Activated CD4-positive, alpha-beta T cell treated with anti-CD3 and anti-CD28 coated beads, Interleukin-2, amount 50 U/mL, for 4 hours (primary cell): Measurements from ENCODE around the gene TPRN.

Experiments
- DNase-seq, 2 experiments: peaks; one replicate each; pipeline ENCODE4 v3.0.0-alpha.2; 2020

The TPRN gene

GRCh38 chr9:137188490-137189296 lies 11.8 kb downstream of the TPRN start, which contains the start of the genes ANAPC2 and SSNA1:
Gene ANAPC2, minus strand, starts transcription at chr9:137188560. Its CDS starts 28 bp downstream, at chr9:137188532.
Gene SSNA1, plus strand, starts transcription at chr9:137188676. Its CDS starts 51 bp downstream, at chr9:137188727.
- peak; percentile 86 to 87 for DNase-seq

DNA sequence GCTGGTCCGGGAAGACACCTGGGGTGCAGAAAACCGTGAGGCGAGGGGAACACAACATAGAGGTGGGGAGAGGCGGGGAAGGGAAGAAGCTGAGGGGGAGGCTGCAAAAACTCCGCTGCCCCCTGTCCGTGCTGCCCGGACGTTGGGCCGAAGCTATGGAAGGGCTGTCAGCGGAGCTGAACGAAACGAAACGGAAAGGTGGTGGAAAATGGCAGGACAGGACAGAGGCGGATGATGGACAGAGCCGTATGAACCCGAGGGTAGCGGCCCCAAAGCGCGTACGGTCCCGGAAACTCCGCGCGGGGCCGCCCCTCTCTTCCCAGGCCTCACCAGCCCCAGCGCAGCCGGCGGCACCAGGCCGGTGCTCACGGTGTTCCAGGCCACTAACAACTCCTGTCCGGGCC lies 12.5 kb downstream of the TPRN start:
- DNase-seq, result no peak

DNA sequence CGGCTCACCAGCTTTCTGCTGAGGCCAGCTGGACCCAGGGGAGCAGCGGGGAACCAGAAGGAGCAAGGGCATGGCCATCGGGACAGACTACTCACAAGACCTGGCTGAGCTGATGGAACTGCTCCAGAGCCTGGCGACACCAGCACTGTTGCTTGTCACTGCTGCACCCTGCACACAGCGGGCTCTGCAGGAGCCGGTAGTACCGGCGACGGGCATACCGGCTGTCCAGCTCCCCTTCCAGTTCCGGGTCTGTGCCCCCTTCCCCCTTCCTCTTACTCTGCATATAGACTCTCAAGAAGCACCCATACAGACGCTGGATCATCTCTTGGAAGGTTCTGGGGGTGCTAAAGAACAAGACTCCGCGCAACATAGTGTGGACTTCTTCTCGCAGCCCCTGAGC lies 13.2 kb downstream of the TPRN start:
- no peak for DNase-seq

DNA sequence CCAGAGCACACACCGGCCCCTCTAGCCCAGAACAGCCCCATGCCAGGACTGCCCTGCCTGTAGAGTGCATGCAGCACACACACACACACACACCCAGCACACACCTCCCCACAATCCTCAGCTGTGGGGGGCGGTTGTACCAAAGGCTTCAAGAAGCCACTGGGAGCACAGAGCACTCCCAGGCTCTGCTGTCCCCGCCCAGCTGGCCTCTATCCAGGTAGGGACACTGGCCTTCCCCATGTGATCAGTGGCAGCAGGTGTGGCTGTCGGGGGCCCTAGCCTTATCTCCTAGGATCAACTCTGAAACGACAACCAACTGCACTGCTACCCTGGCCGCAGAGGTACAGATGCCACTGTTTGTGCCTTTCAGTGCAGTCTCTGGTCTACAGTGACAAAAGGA lies 14.2 kb downstream of the TPRN start:
- DNase-seq, result no peak

DNA sequence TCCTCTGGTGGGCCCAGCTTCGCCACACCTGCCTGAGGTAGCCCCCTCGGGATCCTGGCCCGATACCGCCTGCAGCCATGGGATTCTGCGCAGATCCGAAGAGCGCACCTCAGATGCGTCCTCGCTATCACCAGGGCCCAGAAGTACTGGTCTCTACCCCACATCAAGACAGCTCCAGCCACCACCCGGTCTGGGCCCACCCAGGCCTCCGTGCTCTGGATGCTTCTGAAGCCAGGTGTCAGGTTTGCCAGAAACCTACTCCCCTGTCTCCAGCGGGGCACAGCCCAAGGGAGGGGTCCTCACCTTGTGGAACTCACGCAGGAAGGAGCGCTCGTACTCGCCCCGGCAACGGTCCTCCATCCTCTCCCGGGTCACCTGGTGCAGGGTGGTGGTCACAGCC lies 14.6 kb downstream of the TPRN start:
- DNase-seq, result no peak

GRCh38 chr9:137184881-137185660 lies 15.5 kb downstream of the TPRN start:
- DNase-seq, result no peak

DNA sequence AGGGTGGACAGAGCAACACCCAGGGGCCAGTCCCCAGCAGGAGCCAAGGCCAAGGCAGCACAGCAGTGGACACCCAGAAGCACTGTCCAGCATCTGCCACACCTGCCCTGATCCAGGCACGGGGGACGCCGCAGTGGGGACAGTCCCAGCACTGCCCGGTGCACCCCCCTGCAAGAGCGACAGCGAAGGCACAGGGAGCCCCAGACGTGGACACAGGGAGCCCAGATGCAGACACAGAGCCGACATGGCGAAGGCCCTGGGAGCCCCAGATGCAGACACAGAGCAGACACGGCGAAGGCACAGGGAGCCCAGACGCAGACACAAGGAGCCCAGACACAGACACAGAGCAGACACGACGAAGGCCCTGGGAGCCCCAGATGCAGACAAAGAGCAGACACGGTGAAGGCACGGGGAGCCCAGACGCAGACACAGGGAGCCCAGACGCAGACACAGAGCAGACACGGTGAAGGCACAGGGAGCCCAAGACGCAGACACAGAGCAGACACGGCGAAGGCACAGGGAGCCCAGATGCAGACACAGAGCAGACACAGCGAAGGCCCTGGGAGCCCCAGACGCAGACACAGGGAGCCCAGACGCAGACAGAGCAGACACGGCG lies 16.5 kb downstream of the TPRN start:
- no peak for DNase-seq

GRCh38 chr9:137182836-137183235 lies 17.7 kb downstream of the TPRN start:
- no peak for DNase-seq

- DNase-seq, result no peak
Measured at GRCh38 chr9:137181680-137182079, 18.9 kb downstream of the TPRN start.

GRCh38 chr9:137180491-137180890 lies 20.1 kb downstream of the TPRN start:
- DNase-seq, result no peak

DNA sequence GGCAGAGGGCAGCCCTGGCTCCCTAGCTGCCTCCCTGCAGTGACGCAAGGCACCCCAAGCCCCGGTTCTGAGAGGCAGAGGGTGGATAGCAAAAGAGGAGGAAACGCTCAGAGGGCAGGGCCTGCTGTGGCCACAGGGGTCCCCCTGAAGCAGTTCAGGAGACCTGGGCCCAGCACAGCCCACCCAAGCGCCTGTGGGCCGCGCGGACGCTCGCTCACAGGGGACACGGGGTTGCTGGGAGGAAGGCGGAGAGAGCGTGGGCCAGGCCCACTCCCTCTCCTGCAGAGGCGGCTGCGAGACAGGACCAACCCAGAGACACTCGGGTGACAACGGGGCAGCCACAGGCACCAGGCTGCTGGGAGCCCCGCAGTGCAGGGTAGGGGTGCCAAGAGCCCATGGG lies 20.8 kb downstream of the TPRN start:
- no peak for DNase-seq

DNA sequence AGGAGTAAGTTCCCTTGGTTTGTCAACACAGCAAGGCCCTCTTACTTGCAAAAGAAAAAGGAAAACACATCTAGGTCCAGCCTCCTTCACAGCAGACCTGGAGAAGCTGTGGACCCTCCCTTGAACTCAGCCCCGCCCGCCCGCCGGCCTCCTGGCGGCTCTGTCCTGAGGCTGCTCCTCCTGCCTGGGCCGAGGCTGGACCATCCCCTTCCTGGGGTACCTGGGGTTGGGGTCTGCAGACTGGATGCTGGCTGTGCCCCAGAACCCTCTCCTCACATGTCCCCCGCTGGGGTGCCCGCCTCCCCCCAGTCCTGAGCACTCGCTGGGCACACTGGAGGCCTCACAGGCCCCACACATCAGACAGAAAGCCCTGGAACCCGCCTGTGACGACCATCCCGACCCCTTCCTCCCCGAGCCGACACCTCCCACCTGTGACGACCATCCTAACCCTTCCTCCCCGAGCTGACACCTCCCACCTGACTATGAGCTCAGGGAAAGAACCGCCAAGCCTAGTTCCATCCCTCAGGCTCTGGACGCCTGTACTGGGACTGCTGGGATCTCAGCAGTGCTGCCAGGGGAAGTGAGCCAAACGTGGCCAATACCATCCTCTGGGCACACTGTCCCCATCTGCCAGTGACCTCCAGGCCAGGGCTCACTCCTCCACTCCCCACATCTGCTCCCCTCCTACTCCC lies 21.5 kb downstream of the TPRN start:
- DNase-seq, result no peak

DNA sequence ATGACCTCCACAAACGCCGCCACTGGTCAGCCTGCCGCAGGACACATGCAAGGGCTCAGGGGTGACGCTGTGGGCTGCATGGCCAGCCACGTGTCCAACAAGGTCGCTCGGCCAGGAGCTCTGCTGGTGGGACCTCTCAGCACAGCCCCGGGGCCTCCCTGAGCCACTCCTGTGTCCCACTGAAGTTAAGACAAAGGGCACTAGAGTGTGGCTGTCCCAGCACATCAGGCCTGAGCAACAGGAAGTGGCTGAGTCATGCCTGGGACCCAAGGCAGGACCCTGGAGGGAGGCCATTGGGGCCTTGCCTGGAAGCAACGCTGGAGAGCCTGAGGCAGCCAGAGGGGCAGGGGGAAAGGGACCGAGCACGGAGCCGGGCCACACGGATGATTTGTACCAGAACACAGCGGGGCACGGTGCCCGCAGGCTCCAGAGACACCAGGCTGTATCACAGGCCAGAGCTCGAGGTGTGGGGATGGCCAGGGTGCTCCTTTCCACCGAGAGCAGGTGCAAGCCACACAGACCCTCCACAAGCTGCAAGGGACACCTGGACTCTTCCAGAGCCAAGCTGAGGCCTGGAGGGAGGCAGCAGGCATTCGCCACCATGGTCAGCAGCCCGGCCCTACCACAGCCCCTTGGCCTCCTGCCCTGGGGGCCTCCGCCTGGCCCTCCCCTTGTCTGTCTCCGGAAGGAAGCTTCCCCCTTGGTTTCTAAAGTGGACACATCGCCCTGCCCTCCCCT lies 22.2 kb downstream of the TPRN start:
- DNase-seq, result no peak

GRCh38 chr9:137176302-137177182 lies 24.0 kb downstream of the TPRN start:
- DNase-seq, result peak in 1 of 2 experiments; percentile 9

GRCh38 chr9:137175345-137175961 lies 25.1 kb downstream of the TPRN start:
- no peak for DNase-seq

- peak in 1 of 2 experiments; percentile 15 for DNase-seq
Measured at GRCh38 chr9:137174722-137175293, 25.7 kb downstream of the TPRN start.

DNA sequence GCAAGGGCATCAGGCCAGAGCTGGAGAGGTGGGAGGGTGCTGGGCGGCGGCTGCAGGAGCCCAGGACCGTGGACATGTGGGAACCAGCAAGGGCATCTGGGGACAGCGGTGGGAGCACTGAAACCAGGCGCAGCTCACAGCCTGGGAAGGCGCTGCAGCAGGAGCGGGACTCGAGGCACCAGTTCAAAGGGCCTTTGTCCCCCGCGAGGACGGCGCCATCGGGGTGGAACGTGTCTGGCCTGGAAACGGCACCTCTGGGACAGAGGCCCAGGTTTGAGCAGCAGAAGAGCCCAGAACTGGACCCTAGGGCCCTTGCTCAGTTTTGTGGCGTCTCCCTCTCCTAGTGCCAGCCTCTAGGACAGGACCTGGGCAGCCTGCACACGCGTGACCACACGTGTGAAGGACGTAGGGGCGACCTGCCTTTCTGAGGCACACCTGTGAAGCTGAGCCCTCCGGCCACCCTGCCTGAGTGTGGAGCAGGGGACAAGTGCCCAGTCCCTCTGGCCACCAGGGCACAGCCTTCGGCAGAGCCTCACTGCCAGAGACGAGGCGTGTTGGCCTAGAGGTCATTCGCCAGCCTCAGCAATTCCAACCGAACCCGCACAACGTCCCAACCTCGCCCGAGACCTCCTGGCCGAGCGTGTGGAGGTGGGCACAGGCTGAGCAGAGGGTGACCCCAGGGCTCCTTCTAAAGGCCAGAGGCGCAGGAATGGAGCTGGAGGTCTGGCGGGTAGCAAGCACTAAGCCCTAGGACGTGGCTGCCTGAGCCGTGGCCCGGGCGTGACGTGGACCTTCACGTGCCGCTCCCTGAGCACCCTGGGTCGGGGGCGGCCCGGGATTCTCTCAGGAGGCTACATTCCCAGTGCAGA lies 26.5 kb downstream of the TPRN start:
- DNase-seq, result no peak

DNA sequence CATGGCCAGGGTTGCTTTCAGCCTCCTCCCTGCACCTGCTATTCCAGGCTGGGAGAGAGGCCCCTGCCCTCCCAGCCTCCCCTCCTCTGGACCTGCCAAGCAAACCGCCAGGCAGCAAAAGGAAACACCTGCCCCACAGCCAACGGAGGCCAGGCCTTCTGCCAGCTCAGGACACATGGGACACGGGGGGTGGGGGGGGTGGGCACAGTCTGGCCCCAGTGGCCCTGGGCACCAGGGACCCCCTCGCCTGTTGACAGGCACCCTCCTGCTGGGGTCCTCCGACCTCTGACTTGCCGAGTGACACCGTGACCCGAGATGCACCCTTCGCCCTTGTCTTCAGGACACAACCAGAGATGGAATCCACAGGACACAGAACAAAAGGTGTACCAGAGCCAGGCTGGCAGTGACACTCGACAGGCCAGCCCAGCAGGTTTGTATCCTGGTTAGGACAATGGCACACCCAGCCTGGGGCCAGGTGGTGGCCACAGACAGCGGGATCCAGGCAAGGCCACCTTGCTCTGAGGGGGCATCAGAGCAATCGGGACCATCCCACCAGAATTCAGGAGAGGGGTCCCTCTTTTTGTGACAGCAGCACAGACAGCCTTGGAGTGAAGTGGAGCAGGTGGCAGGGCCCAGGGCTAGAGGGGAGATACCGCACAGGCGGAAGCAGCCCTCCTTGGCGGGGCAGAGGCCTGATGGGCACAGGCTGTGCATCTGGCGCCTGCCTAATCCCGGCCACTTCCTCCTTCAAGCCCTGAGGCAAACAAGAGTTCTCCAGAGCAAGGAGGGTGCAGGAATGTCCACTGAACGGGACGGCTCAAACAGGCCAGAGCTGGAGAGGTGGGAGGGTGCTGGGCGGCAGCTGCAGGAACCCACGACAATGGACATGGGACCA lies 27.4 kb downstream of the TPRN start:
- DNase-seq, result no peak
